OCI-LY1 (cell line): Measurements from ENCODE around the gene CDC42BPA.

Experiments used
- CTCF ChIP-seq: fragments of 200-600 bp; sonication (generic), shearing (Covaris generic); IDR thresholded peaks from 2 replicates; pipeline ENCODE4 v1.5.1; 2017; ENCODE audit warnings: mild to moderate bottlenecking, antibody characterized with exemption, low read length, moderate library complexity, mixed read lengths
- EZH2 ChIP-seq: fragments of 200-600 bp; sonication (generic), shearing (Covaris generic); IDR thresholded peaks from 2 replicates; pipeline ENCODE4 v1.8.0; 2017; ENCODE audit warnings: borderline replicate concordance, mixed run types, mild to moderate bottlenecking, antibody characterized with exemption, low read length, moderate library complexity, mixed read lengths

- TF ChIP-seq CTCF = no peak
- no peak for TF ChIP-seq EZH2
These were observed 216.2 kb downstream of the CDC42BPA start for GRCh38 chr1:227102056-227102455.
